ENCODE results near the gene IGDCC3. TPM values are rescaled to one million over a fixed set of nuclear protein-coding genes. Genes with fewer than 3 reads are reported as not detected.

The IGDCC3 gene
- total and polyA plus RNA-seq, 10 of the 15 experiments (the other 5 are each of a cell fraction or from before 2014, with no cell fraction given) = 0.10 to 0.20 (median 0.15) TPM; not detected in 7

- TF ChIP-seq E4F1 (IDR thresholded peaks at IDR 0.05; ENCODE audit: borderline replicate concordance, partially characterized antibody) = no peak
- no peak for TF ChIP-seq IRF4 (IDR thresholded peaks at IDR 0.05; ENCODE audit: low read depth, low read length)
- TF ChIP-seq USF2 (IDR thresholded peaks at IDR 0.05; ENCODE audit: borderline replicate concordance, low read depth, low read length) = no peak
- TF ChIP-seq SP1 (IDR thresholded peaks at IDR 0.05; ENCODE audit: low read depth, low read length) = no peak
- no peak for TF ChIP-seq PBX3 (IDR thresholded peaks at IDR 0.05; ENCODE audit: insufficient replicate concordance, low read depth, low read length)
- TF ChIP-seq CTCF (IDR thresholded peaks at IDR 0.05 in 2 of 3, conservative IDR thresholded peaks at IDR 0.05 in 1 of 3; ENCODE audit: control insufficient read depth in 2 of 3, extremely low read depth in 1 of 3, insufficient read depth in 1 of 3, low read depth in 3 of 3, low read length in 3 of 3) = no peak
- TF ChIP-seq HSF1 (IDR thresholded peaks at IDR 0.05; ENCODE audit: low read depth, low read length) = no peak
These were observed 3.5 kb downstream of the IGDCC3 start (continued) for GRCh38 chr15:65374334-65374733.
